SH-SY5Y (cell line): ENCODE results near the gene NPFF.

Experiments used
- GATA2 ChIP-seq: IDR thresholded peaks from 2 replicates; pipeline ENCODE4 v1.6.1; 2011; ENCODE audit warnings: mild to moderate bottlenecking, low read depth, low read length
- GATA3 ChIP-seq: IDR thresholded peaks from 2 replicates; pipeline ENCODE4 v1.6.1; 2011; ENCODE audit warnings: low read depth, mild to moderate bottlenecking, low read length, moderate library complexity

GRCh38 chr12:53467082-53467481 is 40.2 kb downstream of the NPFF start:
- TF ChIP-seq GATA2, result no peak
- no peak for TF ChIP-seq GATA3
